C4-2B (cell line): ENCODE data around the gene PUSL1.

Experiments used
- H3K27ac ChIP-seq: fragments of 450-650 bp; 2 replicates; pipeline ENCODE4 v1.5.1; 2017
- ZFX ChIP-seq: fragments of 450-650 bp; IDR thresholded peaks from 2 replicates; pipeline ENCODE4 v1.6.1; 2017
- TF ChIP-seq, protein P1 (sequence below): fragments of 450-650 bp; conservative IDR thresholded peaks from 2 replicates; pipeline ENCODE4 v1.5.1; 2017; ENCODE audit warnings: mild to moderate bottlenecking

Gene PUSL1

DNA sequence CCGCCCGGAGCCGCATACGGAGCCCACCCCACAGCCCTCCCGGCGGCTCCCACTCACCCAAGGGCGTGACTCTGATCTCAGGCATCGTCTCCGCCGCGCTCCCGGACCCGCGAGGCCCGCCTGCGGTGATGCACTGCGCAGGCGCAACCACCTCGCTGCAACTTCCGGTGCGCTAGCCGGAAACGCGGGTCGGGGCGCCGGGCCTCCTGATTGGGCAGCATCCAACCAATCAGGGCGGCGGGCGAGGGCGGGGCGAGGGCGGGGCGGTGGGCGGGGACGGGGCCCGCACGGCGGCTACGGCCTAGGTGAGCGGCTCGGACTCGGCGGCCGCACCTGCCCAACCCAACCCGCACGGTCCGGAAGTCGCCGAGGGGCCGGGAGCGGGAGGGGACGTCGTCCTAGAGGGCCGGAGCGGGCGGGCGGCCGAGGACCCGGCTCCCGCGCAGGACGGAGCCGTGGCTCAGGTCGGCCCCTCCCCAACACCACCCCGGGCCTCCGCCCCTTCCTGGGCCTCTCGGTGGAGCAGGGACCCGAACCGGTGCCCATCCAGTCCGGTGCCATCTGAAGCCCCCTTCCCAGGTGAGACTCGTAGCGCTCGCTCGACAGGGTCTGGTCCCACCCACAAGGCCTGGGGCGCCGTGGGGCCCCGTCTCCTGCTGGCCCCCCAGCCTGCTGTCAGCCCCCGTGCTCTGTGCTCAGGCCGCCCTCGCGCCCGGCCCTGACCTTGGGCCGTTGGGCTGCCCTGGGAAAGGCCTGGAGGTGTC, 16.3 kb downstream of the PUSL1 start, which contains the start of the genes CPTP and INTS11:
TSS of gene CPTP (plus strand) at position 279 of the 764 bp plus-strand sequence. CDS start 2,109 bp downstream, outside the sequence.
TSS of gene INTS11 (minus strand) at position 137 of the 764 bp plus-strand sequence. CDS start at position 85, 52 bp downstream.
- TF ChIP-seq, protein P1, sequence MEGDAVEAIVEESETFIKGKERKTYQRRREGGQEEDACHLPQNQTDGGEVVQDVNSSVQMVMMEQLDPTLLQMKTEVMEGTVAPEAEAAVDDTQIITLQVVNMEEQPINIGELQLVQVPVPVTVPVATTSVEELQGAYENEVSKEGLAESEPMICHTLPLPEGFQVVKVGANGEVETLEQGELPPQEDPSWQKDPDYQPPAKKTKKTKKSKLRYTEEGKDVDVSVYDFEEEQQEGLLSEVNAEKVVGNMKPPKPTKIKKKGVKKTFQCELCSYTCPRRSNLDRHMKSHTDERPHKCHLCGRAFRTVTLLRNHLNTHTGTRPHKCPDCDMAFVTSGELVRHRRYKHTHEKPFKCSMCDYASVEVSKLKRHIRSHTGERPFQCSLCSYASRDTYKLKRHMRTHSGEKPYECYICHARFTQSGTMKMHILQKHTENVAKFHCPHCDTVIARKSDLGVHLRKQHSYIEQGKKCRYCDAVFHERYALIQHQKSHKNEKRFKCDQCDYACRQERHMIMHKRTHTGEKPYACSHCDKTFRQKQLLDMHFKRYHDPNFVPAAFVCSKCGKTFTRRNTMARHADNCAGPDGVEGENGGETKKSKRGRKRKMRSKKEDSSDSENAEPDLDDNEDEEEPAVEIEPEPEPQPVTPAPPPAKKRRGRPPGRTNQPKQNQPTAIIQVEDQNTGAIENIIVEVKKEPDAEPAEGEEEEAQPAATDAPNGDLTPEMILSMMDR = no peak
- TF ChIP-seq ZFX = peak; percentile 75; the same call in 1 of the 2 replicates
- peak within 1 kb of the TSS; percentile 97 for H3K27ac ChIP-seq

GRCh38 chr1:1325288-1326074, 17.1 kb downstream of the PUSL1 start:
- peak overlapping the region; percentile 97 for H3K27ac ChIP-seq
- no peak; the same call in 1 of the 2 replicates for TF ChIP-seq ZFX
- TF ChIP-seq, protein P1 = no peak

DNA sequence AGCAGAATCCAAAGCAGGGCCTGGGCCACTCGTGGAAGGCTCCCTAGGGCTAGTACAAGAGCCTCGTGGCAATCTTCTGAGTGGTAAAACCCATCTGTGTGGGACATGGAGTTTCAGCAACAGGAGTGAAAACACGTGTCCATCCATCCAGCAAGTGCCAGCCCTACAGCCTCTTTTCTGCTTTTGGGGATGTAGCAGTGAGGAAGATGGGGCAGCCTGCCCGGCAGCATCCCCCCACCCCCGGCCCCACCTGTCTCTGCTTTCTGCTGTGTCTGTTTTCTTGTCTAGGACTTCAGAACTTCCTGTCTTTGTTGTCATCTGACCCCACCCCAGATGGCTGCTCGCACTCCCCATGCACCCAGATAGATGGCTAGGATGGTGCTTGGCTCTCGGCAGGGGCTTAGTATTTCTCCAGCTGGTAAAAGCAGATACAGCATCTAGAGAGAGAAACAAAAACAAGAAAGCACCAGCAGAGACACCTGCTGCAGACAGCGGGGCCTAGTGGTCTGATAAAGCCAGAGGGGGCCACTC, 17.7 kb downstream of the PUSL1 start:
- H3K27ac ChIP-seq = peak overlapping the region; percentile 97
- no peak for TF ChIP-seq ZFX
- TF ChIP-seq, protein P1 = no peak

DNA sequence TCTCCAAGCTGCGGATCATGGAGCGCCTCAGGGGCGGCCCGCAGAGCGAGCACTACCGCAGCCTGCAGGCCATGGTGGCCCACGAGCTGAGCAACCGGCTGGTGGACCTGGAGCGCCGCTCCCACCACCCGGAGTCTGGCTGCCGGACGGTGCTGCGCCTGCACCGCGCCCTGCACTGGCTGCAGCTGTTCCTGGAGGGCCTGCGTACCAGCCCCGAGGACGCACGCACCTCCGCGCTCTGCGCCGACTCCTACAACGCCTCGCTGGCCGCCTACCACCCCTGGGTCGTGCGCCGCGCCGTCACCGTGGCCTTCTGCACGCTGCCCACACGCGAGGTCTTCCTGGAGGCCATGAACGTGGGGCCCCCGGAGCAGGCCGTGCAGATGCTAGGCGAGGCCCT, 18.9 kb downstream of the PUSL1 start:
- TF ChIP-seq ZFX = no peak
- TF ChIP-seq, protein P1 = no peak
- H3K27ac ChIP-seq = no peak overlapping the region

- H3K27ac ChIP-seq = no peak overlapping the region
- TF ChIP-seq ZFX = no peak
- TF ChIP-seq, protein P1 = no peak
These were observed 19.9 kb downstream of the PUSL1 start for GRCh38 chr1:1328254-1328653.

DNA sequence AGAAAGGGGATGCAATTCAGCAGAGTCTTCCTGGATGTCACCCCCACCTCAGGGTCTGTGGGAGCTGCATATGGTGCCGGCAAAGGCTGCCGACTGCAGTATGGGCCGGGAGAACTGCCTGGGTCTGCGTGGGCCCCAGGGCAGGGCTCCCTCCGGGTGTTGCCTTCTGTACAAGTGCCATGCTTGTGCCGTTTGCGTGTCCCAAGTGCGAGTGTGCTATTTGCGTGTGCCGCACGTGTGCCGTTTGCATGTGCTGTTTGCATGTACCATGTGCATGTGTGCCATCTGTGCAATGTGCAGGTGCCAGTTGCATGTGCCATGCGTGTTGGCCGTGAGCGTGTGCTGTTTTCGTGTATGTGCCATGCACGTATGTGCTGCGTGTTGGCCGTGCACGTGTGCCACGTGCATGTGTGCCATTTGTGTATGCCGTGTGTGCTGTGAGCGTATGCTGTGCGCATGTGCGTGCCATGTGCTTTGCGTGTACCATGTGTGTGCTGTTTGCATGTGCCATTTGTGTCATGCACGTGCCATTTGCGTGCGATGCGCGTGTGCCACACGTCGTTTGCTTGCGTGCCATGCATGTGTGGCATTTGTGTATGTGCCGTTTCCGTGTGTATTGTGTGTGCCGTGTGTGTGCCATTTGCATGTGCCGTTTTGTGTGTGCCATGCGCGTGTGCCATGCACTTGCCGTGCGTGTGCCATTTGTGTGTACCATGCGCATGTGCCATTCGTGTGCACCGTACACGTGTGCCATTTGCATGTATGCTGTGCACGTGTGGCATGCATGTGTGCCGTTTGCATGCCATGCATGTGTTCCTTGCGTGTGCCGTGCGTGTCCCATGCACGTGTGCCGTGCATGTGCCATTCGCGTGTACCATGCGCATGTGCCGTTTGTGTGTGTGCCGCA, 21.2 kb downstream of the PUSL1 start:
- no peak overlapping the region for H3K27ac ChIP-seq
- no peak for TF ChIP-seq ZFX
- TF ChIP-seq, protein P1 = no peak
